Right lobe of liver (tissue), 4 donors: ENCODE data around the gene CDCA4.

Source experiments
- POLR2A ChIP-seq: fragments of 450-650 bp; IDR thresholded peaks from one replicate; pipeline ENCODE4 v1.6.1; 2017; ENCODE audit warnings: antibody characterized with exemption, mild to moderate bottlenecking
- TF ChIP-seq, protein P1 (sequence below), 4 donors: fragments of 200-600 bp in 3 of 4; fragments of 450-650 bp in 1 of 4; IDR thresholded peaks; one replicate each; pipeline versions ENCODE4 v1.5.1 to v1.8.0; 2016 to 2022; ENCODE audit warnings: antibody characterized with exemption in 4 of 4, mild to moderate bottlenecking in 2 of 4
- donor health status: DM: no; HTN: no; CAD: no.
- donor health status: DM: no; HTN: no; CAD: no.
- donor health status: DM: no; HTN: yes; CAD: no.

DNA sequence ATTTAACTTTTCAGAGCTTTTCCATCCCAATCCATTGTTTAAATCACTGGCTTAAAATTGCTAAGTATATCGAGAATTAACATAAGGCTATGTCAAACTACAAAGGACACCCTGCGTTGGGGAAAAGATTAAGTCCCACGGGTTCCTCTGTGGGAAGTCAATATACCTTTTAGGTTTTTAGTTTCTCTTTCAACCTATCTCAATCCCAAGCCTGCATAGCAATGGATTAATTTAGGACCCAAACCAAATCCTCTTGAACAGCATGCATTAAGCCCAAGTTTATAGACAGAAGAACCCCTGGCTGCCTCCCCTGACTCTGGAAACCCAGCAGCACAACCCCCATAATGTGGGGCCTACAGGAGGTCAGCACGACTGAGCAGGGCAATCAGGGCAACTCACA is 6.3 kb downstream of the CDCA4 start:
- TF ChIP-seq, protein P1, sequence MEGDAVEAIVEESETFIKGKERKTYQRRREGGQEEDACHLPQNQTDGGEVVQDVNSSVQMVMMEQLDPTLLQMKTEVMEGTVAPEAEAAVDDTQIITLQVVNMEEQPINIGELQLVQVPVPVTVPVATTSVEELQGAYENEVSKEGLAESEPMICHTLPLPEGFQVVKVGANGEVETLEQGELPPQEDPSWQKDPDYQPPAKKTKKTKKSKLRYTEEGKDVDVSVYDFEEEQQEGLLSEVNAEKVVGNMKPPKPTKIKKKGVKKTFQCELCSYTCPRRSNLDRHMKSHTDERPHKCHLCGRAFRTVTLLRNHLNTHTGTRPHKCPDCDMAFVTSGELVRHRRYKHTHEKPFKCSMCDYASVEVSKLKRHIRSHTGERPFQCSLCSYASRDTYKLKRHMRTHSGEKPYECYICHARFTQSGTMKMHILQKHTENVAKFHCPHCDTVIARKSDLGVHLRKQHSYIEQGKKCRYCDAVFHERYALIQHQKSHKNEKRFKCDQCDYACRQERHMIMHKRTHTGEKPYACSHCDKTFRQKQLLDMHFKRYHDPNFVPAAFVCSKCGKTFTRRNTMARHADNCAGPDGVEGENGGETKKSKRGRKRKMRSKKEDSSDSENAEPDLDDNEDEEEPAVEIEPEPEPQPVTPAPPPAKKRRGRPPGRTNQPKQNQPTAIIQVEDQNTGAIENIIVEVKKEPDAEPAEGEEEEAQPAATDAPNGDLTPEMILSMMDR (IDR thresholded peaks at IDR 0.05): no peak
- TF ChIP-seq POLR2A: no peak
